Caco-2 (cell line): ENCODE results near the gene GNGT2. TPM values are rescaled to one million over a fixed set of nuclear protein-coding genes. Genes with fewer than 3 reads are reported as not detected.

Source experiments
- BruUV-seq: library from RNA; stranded (reverse); fragments of 400-500 nt; replicated peaks from 2 replicates; lab custom pipeline; 2021; lab: Mats Ljungman, UMichigan
- CTCF ChIA-PET: fragments of 300-600 bp; sonication (Branson Sonifier 250); formaldehyde crosslinking; loops from one replicate; lab custom pipeline; 2022; ENCODE audit warnings: antibody characterized with exemption; lab: Charles Lee
- POLR2A ChIA-PET: fragments of 300-600 bp; sonication (Branson Sonifier 250); formaldehyde crosslinking; loops from one replicate; lab custom pipeline; 2022; ENCODE audit warnings: antibody characterized with exemption; lab: Charles Lee
- DNase-seq, 2 experiments: peaks; one replicate each; pipeline versions ENCODE4 v3.0.0 to v3.0.0-alpha.2; 2020 to 2022
- H3K27me3 ChIP-seq: replicated peaks from 2 replicates; pipeline ENCODE4 v1.6.0; 2011; ENCODE audit warnings: low read length; ENCODE audit not compliant: control insufficient read depth, insufficient read depth
- H3K36me3 ChIP-seq: 2 replicates; pipeline ENCODE4 v1.5.1; 2011; ENCODE audit warnings: low read length; ENCODE audit not compliant: control insufficient read depth, insufficient read depth
- H3K4me1 ChIP-seq: fragments of 250-450 bp; sonication (Bioruptor Pico); 2 replicates; pipeline ENCODE4 v1.5.1; 2020; ENCODE audit warnings: mild to moderate bottlenecking
- H3K4me3 ChIP-seq: 2 replicates; pipeline ENCODE4 v1.5.1; 2011; ENCODE audit warnings: low read depth, mild to moderate bottlenecking, control low read depth, low read length
- H3K9me3 ChIP-seq: fragments of 250-450 bp; sonication (Bioruptor Pico); 2 replicates; pipeline ENCODE4 v1.5.1; 2020; ENCODE audit warnings: mild to moderate bottlenecking, moderate library complexity
- H3K27ac Mint-ChIP-seq: one replicate; pipeline ENCODE4 v1.8.0; 2022; ENCODE audit warnings: mixed read lengths; ENCODE audit not compliant: unreplicated experiment
- H3K27me3 Mint-ChIP-seq: one replicate; pipeline ENCODE4 v1.8.0; 2022; ENCODE audit warnings: mixed read lengths; ENCODE audit not compliant: insufficient read depth, unreplicated experiment
- H3K36me3 Mint-ChIP-seq: one replicate; pipeline ENCODE4 v1.8.0; 2022; ENCODE audit warnings: mild to moderate bottlenecking, mixed read lengths; ENCODE audit not compliant: insufficient read depth, unreplicated experiment
- H3K4me1 Mint-ChIP-seq: one replicate; pipeline ENCODE4 v1.8.0; 2022; ENCODE audit warnings: low read depth, mixed read lengths; ENCODE audit not compliant: unreplicated experiment
- H3K4me3 Mint-ChIP-seq: one replicate; pipeline ENCODE4 v1.8.0; 2022; ENCODE audit warnings: mild to moderate bottlenecking, moderate library complexity, mixed read lengths; ENCODE audit not compliant: unreplicated experiment
- H3K9me3 Mint-ChIP-seq: one replicate; pipeline ENCODE4 v1.8.0; 2022; ENCODE audit warnings: mixed read lengths; ENCODE audit not compliant: unreplicated experiment
- intact Hi-C: fragments of 100-400 bp; cut with micrococcal nuclease; formaldehyde crosslinking; loops from one replicate; pipeline ENCODE4 v1.10.0; 2022; ENCODE audit not compliant: unreplicated experiment
- total RNA-seq: library from RNA; stranded (reverse); gene quantifications from 2 replicates; pipeline ENCODE4 v1.2.3, GENCODE V29; 2022
- TF ChIP-seq, protein P1 (sequence below), 2 experiments: fragments of 200-600 bp in 1 of 2; IDR thresholded peaks; 1 replicate in 1 of 2; 2 replicates in 1 of 2; pipeline versions ENCODE4 v1.5.1 to v1.8.0; 2011 to 2022; ENCODE audit warnings: antibody characterized with exemption in 1 of 2, control low read depth in 1 of 2, inconsistent platforms in 1 of 2, low read depth in 1 of 2, low read length in 1 of 2, mild to moderate bottlenecking in 1 of 2, moderate library complexity in 1 of 2; ENCODE audit not compliant: insufficient read depth in 1 of 2, severe bottlenecking in 1 of 2, unreplicated experiment in 1 of 2

GNGT2 gene
- total RNA-seq, 1 experiment from 2014 or later: not detected

- no peak overlapping the region for H3K4me3 ChIP-seq
These were observed 18.9 kb upstream of the GNGT2 start for GRCh38 chr17:49229076-49229804.

GRCh38 chr17:49227436-49228261 lies 17.3 kb upstream of the GNGT2 start:
- Mint-ChIP-seq H3K36me3 (peaks cover 16% of the 10 kb centered on the region), H3K27me3 (peaks cover 21% of the 10 kb centered on the region), H3K27ac (no peak overlapping the region), H3K9me3 (no peaks in the 10 kb centered on the region), H3K4me1 (peaks cover 23% of the 10 kb centered on the region), H3K4me3 (no peak overlapping the region)
- CTCF ChIA-PET: interaction anchor here (0.6 to 3.1 kb wide), 18 partner anchors 8 to 335 kb away, joined by 3 to 12 read pairs (median 4); partner anchors contain the start of gene ATP5MC1
- no peaks in the 10 kb centered on the region for H3K9me3 ChIP-seq
- peaks cover 32% of the 10 kb centered on the region for H3K4me1 ChIP-seq
- no TSS peak for BruUV-seq
- intact Hi-C loops: loop anchor here (1.0 to 10.0 kb wide), 4 partner anchors 30 to 422 kb away; partner anchors contain the start of gene B4GALNT2
- no peak overlapping the region for H3K4me3 ChIP-seq
- H3K36me3 ChIP-seq: no peaks in the 10 kb centered on the region
- TF ChIP-seq, protein P1, sequence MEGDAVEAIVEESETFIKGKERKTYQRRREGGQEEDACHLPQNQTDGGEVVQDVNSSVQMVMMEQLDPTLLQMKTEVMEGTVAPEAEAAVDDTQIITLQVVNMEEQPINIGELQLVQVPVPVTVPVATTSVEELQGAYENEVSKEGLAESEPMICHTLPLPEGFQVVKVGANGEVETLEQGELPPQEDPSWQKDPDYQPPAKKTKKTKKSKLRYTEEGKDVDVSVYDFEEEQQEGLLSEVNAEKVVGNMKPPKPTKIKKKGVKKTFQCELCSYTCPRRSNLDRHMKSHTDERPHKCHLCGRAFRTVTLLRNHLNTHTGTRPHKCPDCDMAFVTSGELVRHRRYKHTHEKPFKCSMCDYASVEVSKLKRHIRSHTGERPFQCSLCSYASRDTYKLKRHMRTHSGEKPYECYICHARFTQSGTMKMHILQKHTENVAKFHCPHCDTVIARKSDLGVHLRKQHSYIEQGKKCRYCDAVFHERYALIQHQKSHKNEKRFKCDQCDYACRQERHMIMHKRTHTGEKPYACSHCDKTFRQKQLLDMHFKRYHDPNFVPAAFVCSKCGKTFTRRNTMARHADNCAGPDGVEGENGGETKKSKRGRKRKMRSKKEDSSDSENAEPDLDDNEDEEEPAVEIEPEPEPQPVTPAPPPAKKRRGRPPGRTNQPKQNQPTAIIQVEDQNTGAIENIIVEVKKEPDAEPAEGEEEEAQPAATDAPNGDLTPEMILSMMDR (IDR thresholded peaks at IDR 0.05; ENCODE audit: insufficient read depth in 1 of 2, low read depth in 1 of 2, low read length in 1 of 2, severe bottlenecking in 1 of 2, unreplicated experiment in 1 of 2): peak; percentile 99
- H3K27me3 ChIP-seq: peaks cover 7% of the 10 kb centered on the region
- DNase-seq: peak; percentile 93 to 94
- POLR2A ChIA-PET: no interaction called here

More at GRCh38 chr17:49229076-49229804, 18.9 kb upstream of the GNGT2 start:
- Mint-ChIP-seq H3K27me3 (peaks cover 14% of the 10 kb centered on the region), H3K4me1 (peaks cover 20% of the 10 kb centered on the region), H3K36me3 (peaks cover 12% of the 10 kb centered on the region), H3K9me3 (no peaks in the 10 kb centered on the region), H3K27ac (no peak overlapping the region), H3K4me3 (peak overlapping the region; percentile 79)
- TF ChIP-seq, protein P1 (IDR thresholded peaks at IDR 0.05; ENCODE audit: insufficient read depth in 1 of 2, low read depth in 1 of 2, low read length in 1 of 2, severe bottlenecking in 1 of 2, unreplicated experiment in 1 of 2): no peak
- peaks cover 7% of the 10 kb centered on the region for H3K27me3 ChIP-seq
- no TSS peak for BruUV-seq
- ChIA-PET CTCF (interaction anchor here (0.6 to 3.1 kb wide), 8 partner anchors 37 to 1411 kb away, joined by 3 to 12 read pairs (median 6); partner anchors contain the start of gene ATP5MC1), POLR2A (no interaction called here)
- no peaks in the 10 kb centered on the region for H3K36me3 ChIP-seq
- DNase-seq: no peak
- H3K4me1 ChIP-seq: peaks cover 21% of the 10 kb centered on the region
- H3K9me3 ChIP-seq: no peaks in the 10 kb centered on the region
- intact Hi-C loops: loop anchor here (5.0 to 10.0 kb wide), 2 partner anchors 97 to 274 kb away; partner anchors contain the start of gene B4GALNT2
